Esophagus muscularis mucosa (tissue), 4 donors: ENCODE results near the gene MYO10. TPM values are rescaled to one million over a fixed set of nuclear protein-coding genes. Genes with fewer than 3 reads are reported as not detected.

Source experiments
- DNase-seq: peaks from one replicate; pipeline ENCODE4 v3.0.0-alpha.2; 2017; ENCODE audit errors: extremely low spot score
- H3K27ac ChIP-seq, 4 donors: fragments of 200-600 bp; sonication (generic); replicated peaks in 1 of 4; 1 replicate in 3 of 4; 2 replicates in 1 of 4; pipeline ENCODE4 v1.5.1; 2016 to 2019; ENCODE audit warnings: mild to moderate bottlenecking in 1 of 4
- H3K27me3 ChIP-seq, 4 donors: fragments of 200-600 bp; sonication (generic); one replicate each; pipeline versions ENCODE4 v1.5.1 to v1.6.0; 2016 to 2019
- H3K36me3 ChIP-seq, 4 donors: fragments of 200-600 bp; sonication (generic); one replicate each; pipeline ENCODE4 v1.5.1; 2016 to 2019
- H3K4me1 ChIP-seq, 4 donors: fragments of 200-600 bp; sonication (generic); one replicate each; pipeline ENCODE4 v1.5.1; 2016 to 2019
- H3K4me3 ChIP-seq, 4 donors: fragments of 200-600 bp; sonication (generic); 1 replicate in 2 of 4; 2 replicates in 2 of 4; pipeline ENCODE4 v1.5.1; 2016 to 2019; ENCODE audit warnings: mild to moderate bottlenecking in 4 of 4, moderate library complexity in 1 of 4
- H3K9me3 ChIP-seq, 4 donors: fragments of 200-600 bp; sonication (generic); 1 replicate in 3 of 4; 2 replicates in 1 of 4; pipeline ENCODE4 v1.5.1; 2016 to 2019
- CTCF ChIP-seq, 3 experiments: fragments of 200-600 bp in 2 of 3; fragments of 450-650 bp in 1 of 3; sonication (generic) in 2 of 3; IDR thresholded peaks; one replicate each; pipeline ENCODE4 v1.5.1; 2017 to 2019; ENCODE audit warnings: antibody characterized with exemption in 3 of 3, mild to moderate bottlenecking in 2 of 3, moderate library complexity in 1 of 3
- EP300 ChIP-seq: sonication (generic); formaldehyde crosslinking; IDR thresholded peaks from one replicate; pipeline ENCODE4 v1.6.1; 2017; ENCODE audit warnings: antibody characterized with exemption
- POLR2A ChIP-seq: fragments of 450-650 bp; IDR thresholded peaks from one replicate; pipeline ENCODE4 v1.6.1; 2017; ENCODE audit warnings: antibody characterized with exemption, moderate library complexity, mild to moderate bottlenecking, low read depth
- POLR2AphosphoS5 ChIP-seq, 2 donors: sonication (generic); formaldehyde crosslinking; IDR thresholded peaks; one replicate each; pipeline ENCODE4 v1.6.1; 2017; ENCODE audit warnings: antibody characterized with exemption in 2 of 2
- WGBS: methylation state at CpG from one replicate; pipeline ENCODE4 v1.1.5; 2018; 5-methylcytosine and 5-hydroxymethylcytosine counted together
- intact Hi-C: fragments of 100-400 bp; cut with DNase I; formaldehyde crosslinking; loops from one replicate; pipeline ENCODE4 v1.15.1; 2023
- total RNA-seq, 4 donors: library from RNA; depleted of rRNA; stranded (reverse); fragments of >200 nt; gene quantifications; one replicate each; pipeline versions ENCODE4 v1.1.0 to v1.2.1, GENCODE V29; 2016

Gene MYO10
- total RNA-seq, 4 donors from 2014 or later, result 7.1 to 9.3 (median 7.8) TPM

- intact Hi-C loops, result no loop called here
- H3K27me3 ChIP-seq, result no peaks in the 10 kb centered on the region
- H3K4me1 ChIP-seq, result peaks cover 0 to 10% (median 0%) of the 10 kb centered on the region in 4 donors
- no peak for TF ChIP-seq POLR2AphosphoS5 (IDR thresholded peaks at IDR 0.05)
- TF ChIP-seq POLR2A, result no peak
- TF ChIP-seq CTCF (IDR thresholded peaks at IDR 0.05), result no peak
- no peak for TF ChIP-seq EP300
- WGBS, result 95% methylated on average over 6 of the region's 6 CpGs
- no peak overlapping the region for H3K4me3 ChIP-seq
- H3K27ac ChIP-seq, result no peak overlapping the region
- no peak for DNase-seq
- H3K36me3 ChIP-seq, result no peaks in the 10 kb centered on the region
- H3K9me3 ChIP-seq, result no peaks in the 10 kb centered on the region
Measured at GRCh38 chr5:16883176-16883575, 52.9 kb downstream of the MYO10 start.

- intact Hi-C loops, result no loop called here
Measured at GRCh38 chr5:16881251-16881650, 54.8 kb downstream of the MYO10 start.

GRCh38 chr5:16880547-16880946 is 55.5 kb downstream of the MYO10 start:
- Histone ChIP-seq H3K36me3 (no peaks in the 10 kb centered on the region), H3K4me1 (peaks cover 0 to 4% (median 0%) of the 10 kb centered on the region in 4 donors), H3K4me3 (no peak overlapping the region), H3K27ac (no peak overlapping the region), H3K9me3 (no peaks in the 10 kb centered on the region), H3K27me3 (no peaks in the 10 kb centered on the region)
- intact Hi-C loops, result no loop called here
- 91% methylated on average over 3 of the region's 3 CpGs for WGBS
- no peak for DNase-seq
- no peak for TF ChIP-seq POLR2A
- TF ChIP-seq POLR2AphosphoS5 (IDR thresholded peaks at IDR 0.05), result no peak
- no peak for TF ChIP-seq EP300
- TF ChIP-seq CTCF (IDR thresholded peaks at IDR 0.05), result no peak

More at GRCh38 chr5:16881251-16881650, 54.8 kb downstream of the MYO10 start:
- Histone ChIP-seq H3K4me3 (no peak overlapping the region), H3K36me3 (no peaks in the 10 kb centered on the region), H3K4me1 (peaks cover 0 to 10% (median 0%) of the 10 kb centered on the region in 4 donors), H3K9me3 (no peaks in the 10 kb centered on the region), H3K27ac (no peak overlapping the region), H3K27me3 (no peaks in the 10 kb centered on the region)
- TF ChIP-seq EP300 (no peak), POLR2AphosphoS5 (IDR thresholded peaks at IDR 0.05) (no peak), CTCF (IDR thresholded peaks at IDR 0.05) (no peak), POLR2A (no peak)
- 70% methylated on average over 3 of the region's 3 CpGs for WGBS
- no peak for DNase-seq

GRCh38 chr5:16879650-16880049 is 56.4 kb downstream of the MYO10 start:
- 96% methylated on average over 13 of the region's 13 CpGs for WGBS
- no peak for DNase-seq
- intact Hi-C loops, result no loop called here
- H3K27ac ChIP-seq, result no peak overlapping the region
- no peaks in the 10 kb centered on the region for H3K36me3 ChIP-seq
- peaks cover 0 to 4% (median 0%) of the 10 kb centered on the region in 4 donors for H3K4me1 ChIP-seq
- H3K27me3 ChIP-seq, result no peaks in the 10 kb centered on the region
- no peak overlapping the region for H3K4me3 ChIP-seq
- no peaks in the 10 kb centered on the region for H3K9me3 ChIP-seq
- TF ChIP-seq EP300 (no peak), POLR2A (no peak), POLR2AphosphoS5 (IDR thresholded peaks at IDR 0.05) (no peak), CTCF (IDR thresholded peaks at IDR 0.05) (no peak)

- 100% methylated on average over 1 of the region's 1 CpG for WGBS
Measured at GRCh38 chr5:16879191-16879590, 56.9 kb downstream of the MYO10 start.

More at GRCh38 chr5:16879191-16879590, 56.9 kb downstream of the MYO10 start:
- DNase-seq, result no peak
- Histone ChIP-seq H3K27ac (no peak overlapping the region), H3K4me3 (no peak overlapping the region), H3K36me3 (no peaks in the 10 kb centered on the region), H3K27me3 (no peaks in the 10 kb centered on the region), H3K9me3 (no peaks in the 10 kb centered on the region), H3K4me1 (peaks cover 0 to 4% (median 0%) of the 10 kb centered on the region in 4 donors)
- intact Hi-C loops, result no loop called here
- TF ChIP-seq POLR2AphosphoS5 (IDR thresholded peaks at IDR 0.05) (no peak), EP300 (no peak), CTCF (IDR thresholded peaks at IDR 0.05) (no peak), POLR2A (no peak)
